NB4 (cell line): ENCODE measurements around the gene TSPAN7.

Experiments
- DNase-seq: peaks from one replicate; pipeline ENCODE4 v3.0.0; 2010; ENCODE audit warnings: low read depth
- H3K4me3 ChIP-seq: one replicate; pipeline ENCODE4 v1.5.1; 2011; ENCODE audit warnings: mild to moderate bottlenecking, low read depth, low read length, moderate library complexity
- MAX ChIP-seq: IDR thresholded peaks from 2 replicates; pipeline ENCODE4 v1.6.1; 2011; ENCODE audit warnings: low read depth, low read length
- MYC ChIP-seq: IDR thresholded peaks from 2 replicates; pipeline ENCODE4 v1.6.1; 2011; ENCODE audit warnings: low read depth, low read length
- POLR2A ChIP-seq: IDR thresholded peaks from 2 replicates; pipeline ENCODE4 v1.6.1; 2011; ENCODE audit warnings: mild to moderate bottlenecking; ENCODE audit not compliant: insufficient read length; ENCODE audit errors: extremely low read depth
- TF ChIP-seq, protein P1 (sequence below): IDR thresholded peaks from one replicate; pipeline ENCODE4 v1.5.1; 2012; ENCODE audit warnings: low read depth, low read length

Gene TSPAN7

DNA sequence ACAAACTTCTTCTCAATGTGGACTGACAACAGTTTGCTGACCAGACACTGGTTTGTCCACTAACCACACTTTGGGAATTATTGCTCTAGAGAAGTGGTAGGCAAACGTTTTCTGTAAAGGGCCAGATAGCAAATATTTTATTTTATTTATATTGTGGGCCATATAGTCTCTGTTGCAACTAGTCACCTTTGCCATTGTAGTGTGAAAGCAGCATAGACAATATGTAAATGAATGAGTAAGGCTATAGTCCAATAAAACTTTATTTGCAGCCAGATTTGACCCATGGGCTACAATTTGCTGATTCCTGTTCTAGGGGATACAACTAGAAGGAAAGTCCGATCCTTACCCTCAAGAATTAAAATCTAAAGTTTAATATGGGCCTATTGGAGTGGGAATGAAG, 14.5 kb downstream of the TSPAN7 start:
- DNase-seq = no peak
- no peak for TF ChIP-seq POLR2A
- no peak for TF ChIP-seq MYC
- no peak for TF ChIP-seq MAX
- TF ChIP-seq, protein P1, sequence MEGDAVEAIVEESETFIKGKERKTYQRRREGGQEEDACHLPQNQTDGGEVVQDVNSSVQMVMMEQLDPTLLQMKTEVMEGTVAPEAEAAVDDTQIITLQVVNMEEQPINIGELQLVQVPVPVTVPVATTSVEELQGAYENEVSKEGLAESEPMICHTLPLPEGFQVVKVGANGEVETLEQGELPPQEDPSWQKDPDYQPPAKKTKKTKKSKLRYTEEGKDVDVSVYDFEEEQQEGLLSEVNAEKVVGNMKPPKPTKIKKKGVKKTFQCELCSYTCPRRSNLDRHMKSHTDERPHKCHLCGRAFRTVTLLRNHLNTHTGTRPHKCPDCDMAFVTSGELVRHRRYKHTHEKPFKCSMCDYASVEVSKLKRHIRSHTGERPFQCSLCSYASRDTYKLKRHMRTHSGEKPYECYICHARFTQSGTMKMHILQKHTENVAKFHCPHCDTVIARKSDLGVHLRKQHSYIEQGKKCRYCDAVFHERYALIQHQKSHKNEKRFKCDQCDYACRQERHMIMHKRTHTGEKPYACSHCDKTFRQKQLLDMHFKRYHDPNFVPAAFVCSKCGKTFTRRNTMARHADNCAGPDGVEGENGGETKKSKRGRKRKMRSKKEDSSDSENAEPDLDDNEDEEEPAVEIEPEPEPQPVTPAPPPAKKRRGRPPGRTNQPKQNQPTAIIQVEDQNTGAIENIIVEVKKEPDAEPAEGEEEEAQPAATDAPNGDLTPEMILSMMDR = no peak
- no peak overlapping the region for H3K4me3 ChIP-seq

GRCh38 chrX:38577738-38578137, 16.4 kb downstream of the TSPAN7 start:
- TF ChIP-seq, protein P1 = no peak
- TF ChIP-seq POLR2A (no peak), MAX (no peak), MYC (no peak)
- no peak overlapping the region for H3K4me3 ChIP-seq
- no peak for DNase-seq

DNA sequence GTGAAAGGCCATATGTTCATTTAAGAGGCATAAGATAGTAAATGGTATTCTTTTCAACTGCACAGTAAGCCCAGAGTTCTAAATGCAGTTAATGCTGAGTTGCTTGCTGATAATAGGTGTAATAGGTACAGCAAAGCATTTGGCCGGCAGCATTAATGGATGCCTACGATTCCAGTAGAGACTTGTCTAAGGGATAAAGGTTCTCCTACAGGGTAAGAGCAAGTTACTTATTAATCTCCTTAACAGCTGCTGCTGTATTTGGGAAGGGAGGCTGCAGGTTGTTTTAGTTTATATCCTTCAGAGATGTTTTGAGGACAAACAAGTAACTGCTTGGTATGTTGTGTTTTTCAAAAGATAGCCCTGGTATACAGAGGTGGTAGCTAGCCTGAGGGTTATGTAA, 16.8 kb downstream of the TSPAN7 start:
- H3K4me3 ChIP-seq = no peak overlapping the region
- TF ChIP-seq POLR2A = no peak
- TF ChIP-seq, protein P1 = no peak
- no peak for TF ChIP-seq MAX
- TF ChIP-seq MYC = no peak
- DNase-seq = no peak

DNA sequence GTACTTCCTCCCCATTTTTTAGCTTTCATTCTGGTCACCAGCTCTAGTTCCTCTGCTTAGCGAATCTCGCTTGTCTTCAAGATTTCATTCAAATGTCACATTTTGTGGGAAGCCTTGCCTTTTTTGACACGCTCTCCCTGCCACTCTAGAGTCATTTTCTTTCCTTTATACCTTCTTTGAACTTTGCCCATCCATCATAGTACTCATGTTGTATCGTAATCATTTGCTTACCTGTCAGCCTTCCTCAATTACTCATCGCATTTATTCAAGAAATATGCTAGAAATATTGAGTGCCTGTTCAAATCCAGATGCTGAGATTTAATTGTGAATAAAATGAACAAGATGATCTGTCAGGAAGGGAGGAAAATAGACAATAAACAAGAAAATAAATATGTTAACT, 21.8 kb downstream of the TSPAN7 start:
- no peak overlapping the region for H3K4me3 ChIP-seq
- no peak for DNase-seq
- TF ChIP-seq MYC (no peak), POLR2A (no peak), MAX (no peak)
- TF ChIP-seq, protein P1 = no peak

- DNase-seq = no peak
- TF ChIP-seq MYC (no peak), POLR2A (no peak), MAX (no peak)
Observed at GRCh38 chrX:38594434-38594833, 33.1 kb downstream of the TSPAN7 start.

GRCh38 chrX:38595801-38596200, 34.5 kb downstream of the TSPAN7 start:
- no peak overlapping the region for H3K4me3 ChIP-seq
- DNase-seq = no peak
- no peak for TF ChIP-seq MYC
- TF ChIP-seq POLR2A = no peak
- TF ChIP-seq MAX = no peak
- TF ChIP-seq, protein P1 = no peak

More at GRCh38 chrX:38594434-38594833, 33.1 kb downstream of the TSPAN7 start:
- H3K4me3 ChIP-seq = no peak overlapping the region
